Esophagus muscularis mucosa (tissue), 4 donors: ENCODE data around the gene KCNQ1.

Experiments
- EP300 ChIP-seq: sonication (generic); formaldehyde crosslinking; IDR thresholded peaks from one replicate; pipeline ENCODE4 v1.6.1; 2017; ENCODE audit warnings: antibody characterized with exemption
- POLR2A ChIP-seq: fragments of 450-650 bp; IDR thresholded peaks from one replicate; pipeline ENCODE4 v1.6.1; 2017; ENCODE audit warnings: antibody characterized with exemption, moderate library complexity, mild to moderate bottlenecking, low read depth
- POLR2AphosphoS5 ChIP-seq, 2 donors: sonication (generic); formaldehyde crosslinking; IDR thresholded peaks; one replicate each; pipeline ENCODE4 v1.6.1; 2017; ENCODE audit warnings: antibody characterized with exemption in 2 of 2
- TF ChIP-seq, protein P1 (sequence below), 3 experiments: fragments of 200-600 bp in 2 of 3; fragments of 450-650 bp in 1 of 3; sonication (generic) in 2 of 3; IDR thresholded peaks; one replicate each; pipeline ENCODE4 v1.5.1; 2017 to 2019; ENCODE audit warnings: antibody characterized with exemption in 3 of 3, mild to moderate bottlenecking in 2 of 3, moderate library complexity in 1 of 3

DNA sequence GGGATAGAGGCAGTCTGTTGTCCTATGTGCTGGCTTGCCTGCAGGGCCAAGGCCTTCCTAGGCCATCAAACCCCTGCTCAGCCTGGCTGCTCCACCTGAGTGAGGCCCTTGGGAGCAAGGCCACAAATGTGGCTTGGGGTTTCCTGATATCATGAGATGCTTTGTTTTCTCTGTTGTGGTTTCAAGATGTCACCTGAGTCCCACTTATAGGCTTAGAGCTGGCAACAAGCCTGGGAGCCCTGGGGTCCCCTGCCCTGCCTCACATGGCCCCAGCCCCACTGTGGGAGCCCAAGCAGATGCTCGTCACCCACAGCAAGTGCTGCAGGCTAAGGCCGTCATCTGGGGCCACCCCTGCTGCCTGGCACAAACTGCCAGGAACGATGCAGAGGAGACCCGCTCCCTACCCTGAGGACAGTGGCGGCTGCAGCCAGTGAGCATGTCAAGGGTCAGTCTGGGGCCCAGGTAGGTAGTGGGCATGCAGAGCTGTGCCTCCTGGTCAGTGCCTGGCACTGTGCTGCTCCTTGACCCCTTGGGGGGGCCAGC is 330.3 kb downstream of the KCNQ1 start:
- TF ChIP-seq POLR2A (no peak), EP300 (no peak), POLR2AphosphoS5 (IDR thresholded peaks at IDR 0.05) (no peak)
- TF ChIP-seq, protein P1, sequence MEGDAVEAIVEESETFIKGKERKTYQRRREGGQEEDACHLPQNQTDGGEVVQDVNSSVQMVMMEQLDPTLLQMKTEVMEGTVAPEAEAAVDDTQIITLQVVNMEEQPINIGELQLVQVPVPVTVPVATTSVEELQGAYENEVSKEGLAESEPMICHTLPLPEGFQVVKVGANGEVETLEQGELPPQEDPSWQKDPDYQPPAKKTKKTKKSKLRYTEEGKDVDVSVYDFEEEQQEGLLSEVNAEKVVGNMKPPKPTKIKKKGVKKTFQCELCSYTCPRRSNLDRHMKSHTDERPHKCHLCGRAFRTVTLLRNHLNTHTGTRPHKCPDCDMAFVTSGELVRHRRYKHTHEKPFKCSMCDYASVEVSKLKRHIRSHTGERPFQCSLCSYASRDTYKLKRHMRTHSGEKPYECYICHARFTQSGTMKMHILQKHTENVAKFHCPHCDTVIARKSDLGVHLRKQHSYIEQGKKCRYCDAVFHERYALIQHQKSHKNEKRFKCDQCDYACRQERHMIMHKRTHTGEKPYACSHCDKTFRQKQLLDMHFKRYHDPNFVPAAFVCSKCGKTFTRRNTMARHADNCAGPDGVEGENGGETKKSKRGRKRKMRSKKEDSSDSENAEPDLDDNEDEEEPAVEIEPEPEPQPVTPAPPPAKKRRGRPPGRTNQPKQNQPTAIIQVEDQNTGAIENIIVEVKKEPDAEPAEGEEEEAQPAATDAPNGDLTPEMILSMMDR (IDR thresholded peaks at IDR 0.05), result no peak
